GM19238 (cell line): ENCODE data around the gene UTP3.
"Not testable (repeated sequence)": the region's sequence is repeated elsewhere in the genome, so short reads cannot be mapped to it uniquely, and the experiment has no call there.

ENCODE experiments used
- DNase-seq: peaks from one replicate; pipeline ENCODE4 v3.0.0; 2011; ENCODE audit warnings: low spot score; ENCODE audit not compliant: insufficient read length

Gene UTP3

GRCh38 chr4:70687821-70688794 is at the start of gene UTP3:
TSS of gene UTP3 (plus strand) at chr4:70688532. CDS start at chr4:70688678, 146 bp downstream.
- peak; percentile 70 for DNase-seq

- DNase-seq = no peak
Observed at GRCh38 chr4:70640192-70640591, 48.1 kb upstream of the UTP3 start.

- DNase-seq = not testable (repeated sequence)
Observed at GRCh38 chr4:70650741-70651140, 37.6 kb upstream of the UTP3 start.

- DNase-seq = no peak
Observed at GRCh38 chr4:70651864-70652506, 36.3 kb upstream of the UTP3 start.

GRCh38 chr4:70654605-70655011 is 33.7 kb upstream of the UTP3 start:
- DNase-seq = no peak

- no peak for DNase-seq
Observed at GRCh38 chr4:70657326-70657725, 31.0 kb upstream of the UTP3 start.

GRCh38 chr4:70658418-70658817 is 29.9 kb upstream of the UTP3 start:
- DNase-seq = no peak

GRCh38 chr4:70660106-70660505 is 28.2 kb upstream of the UTP3 start:
- DNase-seq = no peak

GRCh38 chr4:70661309-70661922 is 26.9 kb upstream of the UTP3 start:
- not testable (repeated sequence) for DNase-seq

- DNase-seq = no peak
Observed at GRCh38 chr4:70666369-70666768, 22.0 kb upstream of the UTP3 start, which contains the start of gene JCHAIN. TSS of gene JCHAIN (minus strand) at chr4:70666508. CDS start at chr4:70666490, 18 bp downstream.

GRCh38 chr4:70667740-70668535 is 20.4 kb upstream of the UTP3 start:
- no peak for DNase-seq

- no peak for DNase-seq
Observed at GRCh38 chr4:70670332-70671014, 17.9 kb upstream of the UTP3 start.

- DNase-seq = no peak
Observed at GRCh38 chr4:70671091-70671490, 17.2 kb upstream of the UTP3 start.

- DNase-seq = no peak
Observed at GRCh38 chr4:70674191-70674590, 14.1 kb upstream of the UTP3 start.

GRCh38 chr4:70674731-70675130 is 13.6 kb upstream of the UTP3 start:
- no peak for DNase-seq

GRCh38 chr4:70676554-70677090 is 11.7 kb upstream of the UTP3 start:
- DNase-seq = no peak

GRCh38 chr4:70678383-70678999 is 9.8 kb upstream of the UTP3 start:
- DNase-seq = no peak

- DNase-seq = no peak
Observed at GRCh38 chr4:70680934-70681333, 7.4 kb upstream of the UTP3 start.

GRCh38 chr4:70681704-70682103 is 6.6 kb upstream of the UTP3 start:
- DNase-seq = no peak

GRCh38 chr4:70682142-70682541 is 6.2 kb upstream of the UTP3 start:
- not testable (repeated sequence) for DNase-seq
